ENCODE measurements around the gene FCN1.

The FCN1 gene

GRCh38 chr9:134913713-134914500 is 3.8 kb downstream of the FCN1 start:
- DNase-seq (ENCODE audit: low spot score), result no peak

- DNase-seq (ENCODE audit: low spot score), result no peak
Observed at GRCh38 chr9:134913041-134913712, 4.5 kb downstream of the FCN1 start.

- no peak for DNase-seq (ENCODE audit: low spot score)
Observed at GRCh38 chr9:134912126-134912840, 5.4 kb downstream of the FCN1 start.

- no peak for DNase-seq (ENCODE audit: low spot score)
Observed at GRCh38 chr9:134909511-134910481, 7.9 kb downstream of the FCN1 start.

GRCh38 chr9:134908524-134909309 is 9.0 kb downstream of the FCN1 start:
- no peak for DNase-seq (ENCODE audit: low spot score)

GRCh38 chr9:134902936-134903335 is 14.8 kb downstream of the FCN1 start:
- DNase-seq (ENCODE audit: low spot score), result no peak

- no peak for DNase-seq (ENCODE audit: low spot score)
Observed at GRCh38 chr9:134899818-134900217, 17.9 kb downstream of the FCN1 start.

- no peak for DNase-seq (ENCODE audit: low spot score)
Observed at GRCh38 chr9:134899168-134899567, 18.5 kb downstream of the FCN1 start.

GRCh38 chr9:134898319-134898718 is 19.4 kb downstream of the FCN1 start:
- no peak for DNase-seq (ENCODE audit: low spot score)

- no peak for DNase-seq (ENCODE audit: low spot score)
Observed at GRCh38 chr9:134897584-134898170, 20.0 kb downstream of the FCN1 start.

GRCh38 chr9:134896834-134897583 is 20.7 kb downstream of the FCN1 start:
- DNase-seq (ENCODE audit: low spot score), result no peak

GRCh38 chr9:134895908-134896833 is 21.5 kb downstream of the FCN1 start:
- DNase-seq (ENCODE audit: low spot score), result peak; percentile 44

GRCh38 chr9:134895567-134895907 is 22.2 kb downstream of the FCN1 start:
- no peak for DNase-seq (ENCODE audit: low spot score)

- DNase-seq (ENCODE audit: low spot score), result no peak
Observed at GRCh38 chr9:134895097-134895496, 22.6 kb downstream of the FCN1 start.

- DNase-seq (ENCODE audit: low spot score), result no peak
Observed at GRCh38 chr9:134894136-134894860, 23.4 kb downstream of the FCN1 start.

GRCh38 chr9:134892820-134893420 is 24.8 kb downstream of the FCN1 start:
- DNase-seq (ENCODE audit: low spot score), result no peak

- DNase-seq (ENCODE audit: low spot score), result no peak
Observed at GRCh38 chr9:134892221-134892620, 25.5 kb downstream of the FCN1 start.

- DNase-seq (ENCODE audit: low spot score), result no peak
Observed at GRCh38 chr9:134891713-134892112, 26.0 kb downstream of the FCN1 start.
